HepG2 (cell line): ENCODE measurements around the gene MPP1. TPM values are rescaled to one million over a fixed set of nuclear protein-coding genes. Genes with fewer than 3 reads are reported as not detected.

ENCODE experiments used
- ARNTL ChIP-seq: sonication (generic); formaldehyde crosslinking; IDR thresholded peaks from 2 replicates; pipeline ENCODE4 v1.4.0; 2020; ENCODE audit warnings: mild to moderate bottlenecking, missing genetic modification reagents
- CEBPZ ChIP-seq: IDR thresholded peaks from 2 replicates; pipeline ENCODE4 v1.6.1; 2012; ENCODE audit warnings: low read length, improper control_type of control experiment
- ERF ChIP-seq: IDR thresholded peaks from 2 replicates; pipeline ENCODE4 v1.6.1; 2018; ENCODE audit warnings: missing biosample characterization, missing genetic modification reagents
- FOXP4 ChIP-seq: sonication (generic); formaldehyde crosslinking; IDR thresholded peaks from 2 replicates; pipeline ENCODE4 v1.4.0; 2020; ENCODE audit warnings: missing genetic modification reagents
- HES4 ChIP-seq: sonication (generic); formaldehyde crosslinking; IDR thresholded peaks from 2 replicates; pipeline ENCODE4 v1.9.0; 2021; ENCODE audit warnings: mild to moderate bottlenecking, missing genetic modification reagents, borderline replicate concordance
- MAFK ChIP-seq, 2 experiments: IDR thresholded peaks in 1 of 2; conservative IDR thresholded peaks in 1 of 2; 2 replicates each; pipeline ENCODE4 v1.6.1; 2011; ENCODE audit warnings: improper control_type of control experiment in 2 of 2, low read length in 2 of 2
- PAXIP1 ChIP-seq: sonication (generic); formaldehyde crosslinking; conservative IDR thresholded peaks from 2 replicates; pipeline ENCODE4 v1.4.0; 2020; ENCODE audit warnings: mild to moderate bottlenecking, missing genetic modification reagents, moderate library complexity
- PHF20 ChIP-seq: sonication (generic); formaldehyde crosslinking; IDR thresholded peaks from 2 replicates; pipeline ENCODE4 v1.5.0; 2020; ENCODE audit warnings: mild to moderate bottlenecking, missing genetic modification reagents
- POLR2G ChIP-seq: fragments of 200-400 bp; formaldehyde crosslinking; IDR thresholded peaks from 2 replicates; pipeline ENCODE4 v1.6.1; 2018; ENCODE audit warnings: mild to moderate bottlenecking, low read depth, low read length, moderate library complexity
- TBX2 ChIP-seq: sonication (generic); formaldehyde crosslinking; IDR thresholded peaks from 2 replicates; pipeline ENCODE4 v1.5.0; 2020; ENCODE audit warnings: missing genetic modification reagents, mild to moderate bottlenecking, borderline replicate concordance
- THYN1 ChIP-seq: sonication (generic); formaldehyde crosslinking; IDR thresholded peaks from 2 replicates; pipeline ENCODE4 v1.8.1; 2023; ENCODE audit warnings: low read depth, mild to moderate bottlenecking, moderate library complexity, missing genetic modification reagents, borderline replicate concordance
- ZNF503 ChIP-seq: sonication (generic); formaldehyde crosslinking; IDR thresholded peaks from 2 replicates; pipeline ENCODE4 v1.4.0; 2020; ENCODE audit warnings: missing genetic modification reagents
- ZNF547 ChIP-seq: sonication (generic); formaldehyde crosslinking; IDR thresholded peaks from 2 replicates; pipeline ENCODE4 v1.5.1; 2020; ENCODE audit warnings: mild to moderate bottlenecking, missing genetic modification reagents
- ZNF777 ChIP-seq: sonication (generic); formaldehyde crosslinking; IDR thresholded peaks from 2 replicates; pipeline ENCODE4 v1.4.0; 2020; ENCODE audit warnings: missing genetic modification reagents
- ZNF790 ChIP-seq: sonication (generic); formaldehyde crosslinking; IDR thresholded peaks from 2 replicates; pipeline ENCODE4 v1.8.0; 2022; ENCODE audit warnings: missing genetic modification reagents, mild to moderate bottlenecking, borderline replicate concordance
- polyA plus RNA-seq, 8 experiments: library from polyadenylated mRNA; depleted of rRNA in 3 of 8; stranded (reverse) in 7 of 8; unstranded in 1 of 8; fragments of >200 nt; fragmentation: Illumina TruSeq in 4 of 8; extraction: Trizol in 4 of 8; gene quantifications; 2 replicates each; pipeline versions ENCODE4 v1.2.1 to v1.2.3, GENCODE V29; 2011 to 2016; ENCODE audit warnings: low read depth in 4 of 8, missing spikeins in 1 of 8, mixed read lengths in 1 of 8; ENCODE audit not compliant: insufficient read depth in 1 of 8
- total RNA-seq, 5 experiments: library from RNA; depleted of rRNA; stranded (reverse); fragments of >200 nt; fragmentation: Illumina TruSeq; extraction: Trizol; gene quantifications; 2 replicates each; pipeline ENCODE4 v1.2.3, GENCODE V29; 2016; ENCODE audit warnings: low read depth in 1 of 5

Gene MPP1
- total and polyA plus RNA-seq, 2 of the 13 experiments (the other 11 are each of a cell fraction or from before 2014, with no cell fraction given), result 7.8 to 8.1 TPM

GRCh38 chrX:154762537-154763296, 42.6 kb downstream of the MPP1 start, which contains the start of gene DKC1 (continued):
- TF ChIP-seq ZNF503 (CRISPR knock-in tag) (peak; percentile 31; the same call in 1 of the 2 replicates), PHF20 (CRISPR knock-in tag) (peak; percentile 57; the same call in 1 of the 2 replicates), TBX2 (peak; percentile 56), ZNF777 (CRISPR knock-in tag) (peak; percentile 51; the same call in 1 of the 2 replicates), FOXP4 (CRISPR knock-in tag) (0 out of 2 replicates have a peak, but pooled peaks have one; percentile 41), ZNF547 (0 out of 2 replicates have a peak, but pooled peaks have one; percentile 51), PAXIP1 (no peak), POLR2G (peak; percentile 77), ERF (CRISPR knock-in tag) (peak; percentile 44), MAFK (conservative IDR thresholded peaks at IDR 0.05 in 1 of 2, IDR thresholded peaks at IDR 0.05 in 1 of 2; ENCODE audit: low read length in 2 of 2) (no peak), ZNF790 (CRISPR knock-in tag) (0 out of 2 replicates have a peak, but pooled peaks have one; percentile 48), CEBPZ (no peak), THYN1 (no peak), ARNTL (CRISPR knock-in tag) (peak; percentile 56; the same call in 1 of the 2 replicates), HES4 (CRISPR knock-in tag) (0 out of 2 replicates have a peak, but pooled peaks have one; percentile 26)
